Astrocyte (in vitro differentiated cells and primary cell): Measurements from ENCODE around the gene ADAMTS12. TPM values are rescaled to one million over a fixed set of nuclear protein-coding genes. Genes with fewer than 3 reads are reported as not detected.

Experiments used
- DNase-seq: peaks from one replicate; pipeline ENCODE4 v3.0.0-alpha.2; 2010; ENCODE audit warnings: low read depth
- FAIRE-seq: peaks from 2 replicates; lab custom pipeline; 2011; peaks lifted over from hg19 to GRCh38; lab: Jason Lieb, UNC
- H2AFZ ChIP-seq: 2 replicates; pipeline ENCODE4 v1.6.0; 2012; ENCODE audit warnings: low read depth, low read length, inconsistent platforms
- H3K27ac ChIP-seq: 2 replicates; pipeline ENCODE4 v1.5.1; 2011; ENCODE audit warnings: low read depth, low read length, inconsistent platforms
- H3K27me3 ChIP-seq: 2 replicates; pipeline ENCODE4 v1.6.0; 2011; ENCODE audit warnings: low read length, inconsistent platforms; ENCODE audit not compliant: insufficient read depth
- H3K36me3 ChIP-seq: 2 replicates; pipeline ENCODE4 v1.5.1; 2011; ENCODE audit warnings: low read length, inconsistent platforms; ENCODE audit not compliant: insufficient read depth
- H3K4me1 ChIP-seq: 2 replicates; pipeline ENCODE4 v1.5.1; 2011; ENCODE audit warnings: low read length, inconsistent platforms; ENCODE audit not compliant: insufficient read depth
- H3K4me2 ChIP-seq: 2 replicates; pipeline ENCODE4 v1.6.0; 2012; ENCODE audit warnings: low read length, inconsistent platforms
- H3K4me3 ChIP-seq: 2 replicates; pipeline ENCODE4 v1.5.1; 2011; ENCODE audit warnings: low read depth, mild to moderate bottlenecking, low read length, inconsistent platforms; ENCODE audit not compliant: insufficient read depth
- H3K79me2 ChIP-seq: 2 replicates; pipeline ENCODE4 v1.6.0; 2012; ENCODE audit warnings: mild to moderate bottlenecking, low read length, inconsistent platforms; ENCODE audit not compliant: insufficient read depth
- H3K9ac ChIP-seq: 2 replicates; pipeline ENCODE4 v1.6.0; 2012; ENCODE audit warnings: mild to moderate bottlenecking, low read length, inconsistent platforms
- H3K9me3 ChIP-seq: 2 replicates; pipeline ENCODE4 v1.5.1; 2012; ENCODE audit warnings: low read depth, mild to moderate bottlenecking, low read length, inconsistent platforms; ENCODE audit not compliant: insufficient read depth
- H4K20me1 ChIP-seq: 2 replicates; pipeline ENCODE4 v1.6.0; 2012; ENCODE audit warnings: low read length, inconsistent platforms; ENCODE audit not compliant: insufficient read depth
- H3K27ac Mint-ChIP-seq: one replicate; pipeline ENCODE4 v1.8.0; 2021; ENCODE audit warnings: mild to moderate bottlenecking, mixed read lengths; ENCODE audit not compliant: unreplicated experiment
- H3K27me3 Mint-ChIP-seq: one replicate; pipeline ENCODE4 v1.8.0; 2021; ENCODE audit warnings: low read depth, mixed read lengths; ENCODE audit not compliant: unreplicated experiment
- H3K36me3 Mint-ChIP-seq: one replicate; pipeline ENCODE4 v1.8.0; 2021; ENCODE audit warnings: low read depth, mixed read lengths; ENCODE audit not compliant: unreplicated experiment
- H3K4me1 Mint-ChIP-seq: one replicate; pipeline ENCODE4 v1.8.0; 2021; ENCODE audit warnings: low read depth, mixed read lengths; ENCODE audit not compliant: unreplicated experiment
- H3K4me3 Mint-ChIP-seq: one replicate; pipeline ENCODE4 v1.8.0; 2021; ENCODE audit warnings: mild to moderate bottlenecking, moderate library complexity, mixed read lengths; ENCODE audit not compliant: unreplicated experiment
- H3K9me3 Mint-ChIP-seq: one replicate; pipeline ENCODE4 v1.8.0; 2021; ENCODE audit warnings: mild to moderate bottlenecking, mixed read lengths; ENCODE audit not compliant: unreplicated experiment
- CTCF ChIP-seq: IDR thresholded peaks from 2 replicates; pipeline ENCODE4 v1.5.1; 2011; ENCODE audit warnings: low read depth, mild to moderate bottlenecking, inconsistent platforms, low read length, moderate library complexity; ENCODE audit not compliant: insufficient read depth
- EZH2 ChIP-seq: IDR thresholded peaks from 2 replicates; pipeline ENCODE4 v1.6.1; 2012; ENCODE audit warnings: mild to moderate bottlenecking, low read length, inconsistent platforms; ENCODE audit not compliant: insufficient read depth
- total RNA-seq: library from RNA; stranded (reverse); gene quantifications from 2 replicates; pipeline ENCODE4 v1.2.1, GENCODE V29; 2021

ADAMTS12 gene
- total RNA-seq, 1 donor from 2014 or later: 156 TPM

GRCh38 chr5:33735072-33735471 is 156.7 kb downstream of the ADAMTS12 start:
- H3K27ac Mint-ChIP-seq: peak overlapping the region; percentile 84
- no peak overlapping the region for H3K9ac ChIP-seq
- FAIRE-seq: no peak

GRCh38 chr5:33734537-33734936 is 157.3 kb downstream of the ADAMTS12 start:
- Histone ChIP-seq H3K27me3 (no peaks in the 10 kb centered on the region), H3K4me1 (peaks cover 41% of the 10 kb centered on the region), H3K4me3 (no peak overlapping the region), H3K9ac (peak overlapping the region; percentile 40), H3K36me3 (peaks cover 2% of the 10 kb centered on the region), H4K20me1 (no peaks in the 10 kb centered on the region), H3K9me3 (no peaks in the 10 kb centered on the region), H3K4me2 (peak overlapping the region; percentile 27), H3K79me2 (peaks cover 21% of the 10 kb centered on the region), H2AFZ (no peak overlapping the region), H3K27ac (peak overlapping the region; percentile 42)
- peaks cover 10% of the 10 kb centered on the region for H3K36me3 Mint-ChIP-seq
- peak overlapping the region; percentile 6 for H3K4me3 Mint-ChIP-seq
- peaks cover 49% of the 10 kb centered on the region for H3K4me1 Mint-ChIP-seq
- FAIRE-seq (no peak), DNase-seq (peak; percentile 62)
- H3K27ac Mint-ChIP-seq: peak overlapping the region; percentile 72
- TF ChIP-seq CTCF: no peak
- no peak for TF ChIP-seq EZH2
- no peaks in the 10 kb centered on the region for H3K27me3 Mint-ChIP-seq
- H3K9me3 Mint-ChIP-seq: peaks cover 2% of the 10 kb centered on the region

More at GRCh38 chr5:33735072-33735471, 156.7 kb downstream of the ADAMTS12 start:
- peaks cover 21% of the 10 kb centered on the region for H3K79me2 ChIP-seq
- H3K27ac ChIP-seq: peak overlapping the region; percentile 62
- H3K4me3 ChIP-seq: no peak overlapping the region
- H4K20me1 ChIP-seq: no peaks in the 10 kb centered on the region
- no peaks in the 10 kb centered on the region for H3K27me3 Mint-ChIP-seq
- no peak for DNase-seq
- no peak overlapping the region for H3K4me2 ChIP-seq
- peaks cover 2% of the 10 kb centered on the region for H3K36me3 ChIP-seq
- H3K4me3 Mint-ChIP-seq: no peak overlapping the region
- H3K9me3 ChIP-seq: no peaks in the 10 kb centered on the region
- H3K4me1 ChIP-seq: peaks cover 36% of the 10 kb centered on the region
- TF ChIP-seq CTCF: no peak
- TF ChIP-seq EZH2: no peak
- no peaks in the 10 kb centered on the region for H3K27me3 ChIP-seq
- no peak overlapping the region for H2AFZ ChIP-seq
- H3K9me3 Mint-ChIP-seq: peaks cover 2% of the 10 kb centered on the region
- H3K4me1 Mint-ChIP-seq: peaks cover 47% of the 10 kb centered on the region
- H3K36me3 Mint-ChIP-seq: peaks cover 12% of the 10 kb centered on the region

DNA sequence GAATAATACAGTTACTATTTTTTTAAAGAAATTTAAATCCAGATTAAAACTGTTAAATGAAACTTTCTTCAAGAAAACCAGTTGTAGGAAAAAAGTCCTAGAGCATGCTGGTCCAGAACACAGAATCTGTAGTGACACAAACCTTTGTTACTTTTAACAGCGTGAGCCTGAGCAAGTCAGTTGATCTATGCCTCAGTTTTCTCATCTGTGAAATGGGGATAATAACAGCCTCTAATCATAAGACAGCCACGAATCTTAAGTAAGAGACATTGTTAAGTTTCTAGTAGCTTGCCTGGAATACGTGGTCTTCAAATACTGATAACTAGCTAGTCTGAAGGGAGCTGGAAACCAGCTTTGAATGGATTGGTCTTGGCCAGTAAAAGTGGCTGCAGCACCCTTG is 158.6 kb downstream of the ADAMTS12 start:
- H3K4me2 ChIP-seq: no peak overlapping the region
- FAIRE-seq (no peak), DNase-seq (no peak)
- Mint-ChIP-seq H3K36me3 (peaks cover 8% of the 10 kb centered on the region), H3K4me3 (no peak overlapping the region), H3K4me1 (peaks cover 46% of the 10 kb centered on the region), H3K27me3 (no peaks in the 10 kb centered on the region), H3K27ac (no peak overlapping the region), H3K9me3 (peaks cover 2% of the 10 kb centered on the region)
- H2AFZ ChIP-seq: no peak overlapping the region
- peaks cover 44% of the 10 kb centered on the region for H3K4me1 ChIP-seq
- H4K20me1 ChIP-seq: no peaks in the 10 kb centered on the region
- no peaks in the 10 kb centered on the region for H3K9me3 ChIP-seq
- H3K9ac ChIP-seq: no peak overlapping the region
- H3K27ac ChIP-seq: no peak overlapping the region
- TF ChIP-seq CTCF (no peak), EZH2 (no peak)
- no peak overlapping the region for H3K4me3 ChIP-seq
- peaks cover 16% of the 10 kb centered on the region for H3K79me2 ChIP-seq
- no peaks in the 10 kb centered on the region for H3K36me3 ChIP-seq
- H3K27me3 ChIP-seq: no peaks in the 10 kb centered on the region
